ENCODE data around the gene MIF. TPM values are rescaled to one million over a fixed set of nuclear protein-coding genes. Genes with fewer than 3 reads are reported as not detected.
"Not testable (repeated sequence)": the region's sequence is repeated elsewhere in the genome, so short reads cannot be mapped to it uniquely, and the experiment has no call there.

The MIF gene
- total RNA-seq, 5 donors from 2014 or later (not counting 1 experiment from before 2014, with no cell fraction given) = 182 to 334 (median 289) TPM

- H3K9me3 Mint-ChIP-seq = peaks cover under 1 to 4% (median 3%) of the 10 kb centered on the region in 3 donors
- H3K4me1 ChIP-seq (ENCODE audit: control insufficient read depth in 1 of 2, extremely low read depth in 1 of 2, insufficient read depth in 2 of 2, low read length in 2 of 2) = no peaks in the 10 kb centered on the region
- ChIA-PET CTCF (no interaction called here), POLR2A (no interaction called here)
- H3K27ac Mint-ChIP-seq = no peak overlapping the region
- ATAC-seq (replicated peaks in 1 of 4) (no peak), DNase-seq (no peak)
- WGBS (ENCODE audit: insufficient coverage) = 62% methylated on average over 4 of the region's 5 CpGs
- no peaks in the 10 kb centered on the region for H3K9me3 ChIP-seq
- no peaks in the 10 kb centered on the region for H3K4me1 Mint-ChIP-seq
- no peak overlapping the region for H3K4me3 ChIP-seq (ENCODE audit: control insufficient read depth in 1 of 2, extremely low read depth in 1 of 2, low read length in 1 of 2)
- H3K4me3 Mint-ChIP-seq = no peak overlapping the region
- peaks cover 4 to 16% of the 10 kb centered on the region in 2 donors for H3K27me3 Mint-ChIP-seq
- H3K36me3 ChIP-seq (ENCODE audit: control insufficient read depth in 2 of 2, extremely low read depth in 1 of 2, insufficient read depth in 1 of 2, low read length in 1 of 2) = no peaks in the 10 kb centered on the region
- no peak overlapping the region for H3K27ac ChIP-seq (ENCODE audit: low read length)
- peaks cover under 1% of the 10 kb centered on the region for H3K36me3 Mint-ChIP-seq
- peaks cover 0 to 39% of the 10 kb centered on the region in 2 experiments for H3K27me3 ChIP-seq (replicated peaks in 1 of 2; ENCODE audit: control insufficient read depth in 2 of 2, extremely low read depth in 1 of 2, insufficient read depth in 2 of 2, low read length in 1 of 2)
These were observed 10.5 kb downstream of the MIF start for GRCh38 chr22:23904573-23905254.

- Mint-ChIP-seq H3K36me3 (no peaks in the 10 kb centered on the region), H3K4me3 (no peak overlapping the region), H3K27me3 (peaks cover 4 to 16% of the 10 kb centered on the region in 2 donors), H3K4me1 (no peaks in the 10 kb centered on the region), H3K27ac (no peak overlapping the region), H3K9me3 (no peaks in the 10 kb centered on the region)
- Histone ChIP-seq H3K27me3 (replicated peaks in 1 of 2; ENCODE audit: control insufficient read depth in 2 of 2, extremely low read depth in 1 of 2, insufficient read depth in 2 of 2, low read length in 1 of 2) (peaks cover 0 to 39% of the 10 kb centered on the region in 2 experiments), H3K36me3 (ENCODE audit: control insufficient read depth in 2 of 2, extremely low read depth in 1 of 2, insufficient read depth in 1 of 2, low read length in 1 of 2) (no peaks in the 10 kb centered on the region), H3K4me3 (ENCODE audit: control insufficient read depth in 1 of 2, extremely low read depth in 1 of 2, low read length in 1 of 2) (no peak overlapping the region), H3K9me3 (no peaks in the 10 kb centered on the region), H3K4me1 (ENCODE audit: control insufficient read depth in 1 of 2, extremely low read depth in 1 of 2, insufficient read depth in 2 of 2, low read length in 2 of 2) (no peaks in the 10 kb centered on the region), H3K27ac (ENCODE audit: low read length) (no peak overlapping the region)
- no peak for DNase-seq
- 79% methylated on average over 2 of the region's 4 CpGs for WGBS (ENCODE audit: insufficient coverage)
- ChIA-PET CTCF (no interaction called here), POLR2A (interaction anchor here in 1 of 2 donors (0.6 kb wide), 1 partner anchor 11 kb away, joined by 4 read pairs; no protein-coding TSS in a partner anchor)
- ATAC-seq (replicated peaks in 1 of 4) = no peak
These were observed 12.5 kb downstream of the MIF start for GRCh38 chr22:23906641-23907040.

DNA sequence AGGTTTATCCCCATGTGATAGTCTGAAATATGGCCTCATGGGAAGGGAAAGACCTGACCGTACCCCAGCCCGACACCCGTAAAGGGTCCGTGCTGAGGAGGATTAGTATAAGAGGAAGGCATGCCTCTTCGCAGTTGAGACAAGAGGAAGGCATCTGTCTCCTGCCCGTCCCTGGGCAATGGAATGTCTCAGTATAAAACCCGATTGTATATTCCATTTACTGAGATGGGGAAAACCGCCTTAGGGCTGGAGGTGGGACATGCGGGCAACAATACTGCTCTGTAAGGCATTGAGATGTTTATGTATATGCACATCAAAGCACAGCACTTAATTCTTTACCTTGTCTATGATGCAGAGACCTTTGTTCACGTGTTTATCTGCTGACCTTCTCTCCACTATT is 13.2 kb downstream of the MIF start:
- POLR2A ChIA-PET; H3K9me3 ChIP-seq; CTCF ChIA-PET; H3K4me1 Mint-ChIP-seq; H3K36me3 ChIP-seq (ENCODE audit: control insufficient read depth in 2 of 2, extremely low read depth in 1 of 2, insufficient read depth in 1 of 2, low read length in 1 of 2); H3K27ac ChIP-seq (ENCODE audit: low read length); H3K27ac Mint-ChIP-seq; H3K4me3 ChIP-seq (ENCODE audit: control insufficient read depth in 1 of 2, extremely low read depth in 1 of 2, low read length in 1 of 2); H3K4me1 ChIP-seq (ENCODE audit: control insufficient read depth in 1 of 2, extremely low read depth in 1 of 2, insufficient read depth in 2 of 2, low read length in 2 of 2); DNase-seq; H3K36me3 Mint-ChIP-seq; H3K4me3 Mint-ChIP-seq; ATAC-seq (replicated peaks in 1 of 4); H3K9me3 Mint-ChIP-seq: not testable (repeated sequence)
- peaks cover 4 to 16% of the 10 kb centered on the region in 2 donors for H3K27me3 Mint-ChIP-seq
- peaks cover 0 to 39% of the 10 kb centered on the region in 2 experiments for H3K27me3 ChIP-seq (replicated peaks in 1 of 2; ENCODE audit: control insufficient read depth in 2 of 2, extremely low read depth in 1 of 2, insufficient read depth in 2 of 2, low read length in 1 of 2)
- WGBS (ENCODE audit: insufficient coverage) = 70% methylated on average over 2 of the region's 10 CpGs

DNA sequence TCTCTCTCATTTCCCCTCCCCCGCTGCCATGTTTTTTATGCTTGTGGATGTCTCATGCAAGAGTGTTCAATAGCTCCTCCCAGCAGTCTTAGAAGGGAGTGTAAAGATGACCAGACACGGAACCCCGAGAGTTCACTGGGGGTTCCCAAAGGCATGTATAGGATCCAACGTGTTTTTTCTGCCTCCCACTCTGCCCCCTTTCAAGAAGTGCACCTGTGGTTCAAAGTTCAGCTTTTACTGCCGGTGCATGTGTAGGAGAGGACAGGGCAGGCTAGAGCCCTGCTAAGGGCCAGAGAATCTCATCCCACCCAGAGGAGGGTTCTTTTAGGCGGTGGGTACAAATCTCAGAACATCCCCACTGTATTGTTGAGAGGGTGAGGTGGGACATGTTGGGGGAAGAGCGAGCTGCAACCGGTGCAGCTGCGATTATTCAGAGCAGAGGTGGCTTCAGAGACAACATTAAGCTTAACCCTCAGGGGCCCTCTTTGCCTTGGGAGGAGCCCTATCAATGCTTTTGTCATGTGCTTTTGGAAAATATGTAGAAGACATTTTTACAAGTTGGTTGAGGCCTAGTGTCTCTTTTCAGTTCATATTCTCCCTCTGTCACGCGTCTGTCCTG is 14.5 kb downstream of the MIF start:
- WGBS (ENCODE audit: insufficient coverage) = 85% methylated on average over 3 of the region's 11 CpGs
- POLR2A ChIA-PET = no interaction called here
- H3K36me3 Mint-ChIP-seq = no peaks in the 10 kb centered on the region
- H3K9me3 Mint-ChIP-seq = no peaks in the 10 kb centered on the region
- Histone ChIP-seq H3K4me3 (ENCODE audit: control insufficient read depth in 1 of 2, extremely low read depth in 1 of 2, low read length in 1 of 2) (no peak overlapping the region), H3K36me3 (ENCODE audit: control insufficient read depth in 2 of 2, extremely low read depth in 1 of 2, insufficient read depth in 1 of 2, low read length in 1 of 2) (no peaks in the 10 kb centered on the region), H3K27ac (ENCODE audit: low read length) (no peak overlapping the region), H3K9me3 (no peaks in the 10 kb centered on the region), H3K4me1 (ENCODE audit: control insufficient read depth in 1 of 2, extremely low read depth in 1 of 2, insufficient read depth in 2 of 2, low read length in 2 of 2) (peaks cover 2 to 8% of the 10 kb centered on the region in 2 experiments), H3K27me3 (replicated peaks in 1 of 2; ENCODE audit: control insufficient read depth in 2 of 2, extremely low read depth in 1 of 2, insufficient read depth in 2 of 2, low read length in 1 of 2) (peaks cover 0 to 32% of the 10 kb centered on the region in 2 experiments)
- no peak overlapping the region for H3K4me3 Mint-ChIP-seq
- ATAC-seq (replicated peaks in 1 of 4) (no peak), DNase-seq (no peak)
- H3K27me3 Mint-ChIP-seq = peaks cover 4 to 15% of the 10 kb centered on the region in 2 donors
- CTCF ChIA-PET = interaction anchor here in 1 of 2 donors (0.6 kb wide), 1 partner anchor 14 kb away, joined by 5 read pairs; the partner anchor contains the start of gene MIF
- peaks cover 7 to 13% (median 8%) of the 10 kb centered on the region in 3 donors for H3K4me1 Mint-ChIP-seq
- no peak overlapping the region for H3K27ac Mint-ChIP-seq

GRCh38 chr22:23909296-23909898 is 15.2 kb downstream of the MIF start:
- ChIA-PET POLR2A (no interaction called here), CTCF (no interaction called here)
- WGBS (ENCODE audit: insufficient coverage) = 100% methylated on average over 3 of the region's 6 CpGs
- no peak overlapping the region for H3K27ac ChIP-seq (ENCODE audit: low read length)
- Mint-ChIP-seq H3K4me1 (peaks cover 11 to 18% (median 12%) of the 10 kb centered on the region in 3 donors), H3K9me3 (no peaks in the 10 kb centered on the region), H3K27me3 (peaks cover 4 to 14% of the 10 kb centered on the region in 2 donors), H3K36me3 (no peaks in the 10 kb centered on the region), H3K4me3 (no peak overlapping the region), H3K27ac (no peak overlapping the region)
- peaks cover 2 to 11% of the 10 kb centered on the region in 2 experiments for H3K4me1 ChIP-seq (ENCODE audit: control insufficient read depth in 1 of 2, extremely low read depth in 1 of 2, insufficient read depth in 2 of 2, low read length in 2 of 2)
- H3K36me3 ChIP-seq (ENCODE audit: control insufficient read depth in 2 of 2, extremely low read depth in 1 of 2, insufficient read depth in 1 of 2, low read length in 1 of 2) = no peaks in the 10 kb centered on the region
- ATAC-seq (replicated peaks in 1 of 4) (no peak), DNase-seq (no peak)
- H3K4me3 ChIP-seq (ENCODE audit: control insufficient read depth in 1 of 2, extremely low read depth in 1 of 2, low read length in 1 of 2) = no peak overlapping the region
- no peaks in the 10 kb centered on the region for H3K9me3 ChIP-seq
- peaks cover 0 to 29% of the 10 kb centered on the region in 2 experiments for H3K27me3 ChIP-seq (replicated peaks in 1 of 2; ENCODE audit: control insufficient read depth in 2 of 2, extremely low read depth in 1 of 2, insufficient read depth in 2 of 2, low read length in 1 of 2)

DNA sequence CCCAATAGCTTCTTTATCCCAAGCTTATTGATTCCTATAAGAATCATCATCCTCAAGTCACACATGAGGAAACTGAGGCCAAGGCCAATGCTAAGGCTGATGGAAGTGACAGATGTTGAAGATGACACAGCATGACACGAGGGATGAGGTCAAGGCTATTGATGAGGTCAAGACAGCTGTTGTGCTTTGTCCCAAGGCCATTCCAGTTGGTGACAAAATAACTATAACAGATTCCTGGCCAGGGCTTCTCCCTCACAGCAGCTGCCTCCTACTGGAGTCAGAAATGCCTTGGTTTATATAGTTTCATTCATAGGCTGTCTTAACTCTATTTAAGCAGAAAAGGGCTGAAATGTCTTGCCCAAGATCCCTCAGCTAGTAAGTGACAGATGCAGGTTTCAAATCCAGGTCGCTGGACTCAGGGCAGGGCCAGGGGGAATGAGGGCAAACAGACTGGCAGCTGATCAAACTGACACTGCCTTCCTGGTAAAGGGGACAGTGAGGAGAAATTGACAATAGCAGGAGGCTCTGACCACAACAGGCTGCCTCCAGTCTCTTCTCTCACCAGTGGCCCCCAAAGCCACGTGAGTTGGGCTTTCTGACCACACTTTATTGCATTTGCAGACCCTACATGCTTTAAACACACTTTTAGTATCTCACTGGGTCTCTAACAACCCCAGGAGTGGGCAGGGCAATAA is 16.5 kb downstream of the MIF start:
- Histone ChIP-seq H3K4me1 (ENCODE audit: control insufficient read depth in 1 of 2, extremely low read depth in 1 of 2, insufficient read depth in 2 of 2, low read length in 2 of 2) (peaks cover 2 to 11% of the 10 kb centered on the region in 2 experiments), H3K27me3 (replicated peaks in 1 of 2; ENCODE audit: control insufficient read depth in 2 of 2, extremely low read depth in 1 of 2, insufficient read depth in 2 of 2, low read length in 1 of 2) (peaks cover 0 to 17% of the 10 kb centered on the region in 2 experiments), H3K27ac (ENCODE audit: low read length) (no peak overlapping the region), H3K36me3 (ENCODE audit: control insufficient read depth in 2 of 2, extremely low read depth in 1 of 2, insufficient read depth in 1 of 2, low read length in 1 of 2) (no peaks in the 10 kb centered on the region), H3K9me3 (no peaks in the 10 kb centered on the region), H3K4me3 (ENCODE audit: control insufficient read depth in 1 of 2, extremely low read depth in 1 of 2, low read length in 1 of 2) (no peak overlapping the region)
- DNase-seq (no peak), ATAC-seq (replicated peaks in 1 of 4) (no peak)
- H3K36me3 Mint-ChIP-seq = no peaks in the 10 kb centered on the region
- POLR2A ChIA-PET = no interaction called here
- WGBS (ENCODE audit: insufficient coverage) = 43% methylated on average over 1 of the region's 3 CpGs
- H3K9me3 Mint-ChIP-seq = no peaks in the 10 kb centered on the region
- peaks cover 0 to 6% of the 10 kb centered on the region in 2 donors for H3K27me3 Mint-ChIP-seq
- H3K4me1 Mint-ChIP-seq = peaks cover 11 to 22% (median 16%) of the 10 kb centered on the region in 3 donors
- CTCF ChIA-PET = no interaction called here
- no peak overlapping the region for H3K4me3 Mint-ChIP-seq
- H3K27ac Mint-ChIP-seq = no peak overlapping the region

All from T-cell (primary cell).